Stromal cell of bone marrow (primary cell): ENCODE data around the gene SHROOM1.
A peak's percentile ranks its signal among the peaks of the same experiment; 100 is the strongest.

Experiments used
- DNase-seq: peaks from one replicate; pipeline ENCODE4 v3.0.0-alpha.2; 2012; ENCODE audit warnings: low read depth

The SHROOM1 gene

DNA sequence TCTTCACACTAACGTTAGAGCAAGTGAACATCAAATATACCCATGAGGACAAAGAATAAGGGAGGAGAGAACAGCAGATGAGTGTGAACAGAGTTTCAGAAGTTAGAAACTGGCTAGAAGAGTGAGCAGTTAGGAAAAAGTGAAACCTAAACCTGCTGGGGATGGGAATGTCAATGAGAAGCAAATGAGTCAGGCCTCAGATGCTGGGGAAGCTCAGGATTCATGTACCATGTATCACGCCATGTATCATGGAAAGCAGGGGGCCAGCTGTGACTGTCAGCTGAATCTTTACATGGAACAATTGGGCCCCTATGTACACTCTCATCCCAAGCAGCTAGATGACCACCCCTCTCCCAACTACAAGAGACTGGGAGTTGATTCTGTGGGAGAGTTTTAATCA, 19.6 kb upstream of the SHROOM1 start:
- no peak for DNase-seq

- DNase-seq: no peak
Observed at GRCh38 chr5:132849347-132849746, 18.9 kb upstream of the SHROOM1 start.

- DNase-seq: no peak
Observed at GRCh38 chr5:132848270-132848669, 17.8 kb upstream of the SHROOM1 start.

DNA sequence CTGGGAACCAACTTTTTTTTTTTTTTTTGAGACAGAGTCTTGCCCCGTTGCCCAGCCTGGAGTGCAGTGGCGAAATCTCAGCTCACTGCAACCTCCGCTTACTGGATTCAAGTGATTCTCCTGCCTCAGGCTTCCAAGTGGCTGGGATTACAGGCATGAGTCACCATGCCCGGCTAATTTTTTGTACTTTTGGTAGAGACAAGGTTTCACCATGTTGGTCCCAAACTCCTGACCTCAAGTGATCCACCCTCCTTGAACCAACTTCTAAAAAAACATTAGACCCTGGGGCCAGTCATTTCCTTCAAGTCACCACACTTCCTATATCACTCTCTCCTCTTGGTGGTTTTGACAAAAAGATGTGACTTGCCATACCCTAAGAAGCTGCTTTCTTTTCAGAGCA, 10.9 kb upstream of the SHROOM1 start:
- no peak for DNase-seq

- DNase-seq: no peak
Observed at GRCh38 chr5:132840896-132841295, 10.4 kb upstream of the SHROOM1 start.

DNA sequence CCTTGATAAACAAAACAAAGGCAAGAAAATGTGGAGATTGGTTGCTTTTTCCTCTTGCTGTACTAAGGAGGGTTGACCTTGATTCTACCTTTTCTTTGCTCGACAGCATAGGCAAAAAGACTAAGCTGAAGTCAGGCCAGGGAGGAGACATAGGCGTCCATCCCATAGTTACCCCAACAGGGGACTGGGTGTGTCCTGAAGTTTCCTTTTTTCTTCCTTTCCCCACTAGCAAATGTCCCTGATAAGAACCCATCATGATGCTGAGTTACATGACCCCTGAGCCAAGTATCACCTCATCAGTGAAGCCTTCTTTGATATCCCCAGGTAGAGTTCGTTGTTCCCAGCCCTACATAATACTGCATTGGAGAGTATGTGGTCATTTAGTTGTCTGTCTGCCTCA, 9.9 kb upstream of the SHROOM1 start:
- no peak for DNase-seq

DNA sequence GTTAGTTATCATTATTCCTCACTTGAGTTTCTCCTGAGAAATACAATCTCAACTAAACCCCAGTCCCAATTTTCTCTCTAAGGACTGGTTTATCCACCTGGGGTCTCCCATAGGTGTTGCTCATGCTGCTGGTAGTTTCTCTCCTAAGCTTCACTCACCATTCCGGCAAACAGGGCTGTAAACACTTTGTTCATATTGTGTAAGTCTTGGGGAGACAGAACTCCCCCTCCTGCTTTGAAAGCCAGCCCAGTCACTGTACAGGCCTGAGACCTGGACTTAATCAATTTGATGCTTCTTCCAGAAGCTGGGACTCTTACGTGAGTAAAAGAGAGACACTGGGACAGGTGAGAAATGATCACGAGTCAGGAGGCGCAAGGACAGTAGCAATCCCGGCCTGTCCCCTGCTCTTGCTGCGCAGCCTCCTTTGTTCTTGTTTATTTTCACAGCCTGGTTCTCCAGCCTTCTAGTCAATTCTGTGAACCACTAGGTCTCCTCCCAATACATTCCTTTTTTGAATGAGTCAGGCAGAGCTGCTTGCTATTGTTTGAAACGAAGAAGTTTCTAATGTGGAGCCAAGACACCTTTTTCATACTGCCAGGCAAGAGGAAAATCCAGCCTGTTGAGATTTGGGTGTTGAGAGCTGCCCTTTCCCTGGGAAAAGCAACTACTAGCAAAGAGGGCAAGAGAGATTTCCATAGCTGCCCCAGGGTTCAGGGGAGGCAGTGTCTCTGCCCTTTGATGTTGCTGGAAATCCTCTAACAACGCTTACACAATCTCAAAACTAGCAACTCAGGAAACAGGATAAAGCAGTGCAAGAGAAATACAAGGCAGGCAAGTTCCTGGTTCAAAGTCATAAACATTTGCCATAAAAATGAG, 9.2 kb upstream of the SHROOM1 start:
- no peak for DNase-seq

GRCh38 chr5:132838516-132839282, 8.3 kb upstream of the SHROOM1 start:
- no peak for DNase-seq

GRCh38 chr5:132837868-132838267, 7.4 kb upstream of the SHROOM1 start:
- no peak for DNase-seq

DNA sequence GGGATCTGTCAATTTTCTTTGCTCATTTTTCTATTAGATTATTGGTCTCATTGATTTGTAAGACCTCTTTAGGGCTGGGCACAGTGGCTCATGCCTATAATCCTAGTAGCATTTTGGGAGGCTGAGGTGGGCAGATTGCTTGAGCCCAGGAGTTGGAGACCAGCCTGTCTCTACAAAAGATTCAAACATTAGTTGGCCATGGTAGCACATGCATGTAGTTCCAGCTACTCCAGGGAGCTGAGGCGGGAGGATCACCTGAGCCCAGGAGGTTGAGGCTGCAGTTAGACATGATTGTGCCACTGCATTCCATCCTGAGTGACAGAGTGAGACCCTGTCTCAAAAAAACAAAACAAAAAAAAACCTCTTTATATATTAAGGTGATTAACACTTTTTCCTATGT, 6.4 kb upstream of the SHROOM1 start:
- DNase-seq: no peak

DNA sequence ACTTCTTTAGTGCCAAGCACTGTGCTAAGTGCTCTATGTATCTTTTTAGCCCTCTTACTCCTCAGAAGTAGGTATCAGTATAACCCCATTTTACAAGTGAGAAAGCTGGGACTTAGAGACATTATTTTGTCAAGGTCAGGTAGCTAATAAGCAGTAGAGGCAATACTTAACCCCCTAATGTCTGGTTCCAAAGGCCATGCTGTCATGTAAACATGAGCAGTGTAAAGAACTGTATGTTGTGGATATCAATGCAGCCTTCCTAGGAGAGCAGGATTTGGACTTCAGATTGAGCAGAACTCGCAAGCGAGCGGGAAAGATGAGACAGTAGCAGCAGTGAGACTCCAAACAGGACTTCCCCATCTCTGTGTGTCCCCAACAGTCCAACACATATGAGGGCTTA, 3.6 kb upstream of the SHROOM1 start:
- DNase-seq: no peak

DNA sequence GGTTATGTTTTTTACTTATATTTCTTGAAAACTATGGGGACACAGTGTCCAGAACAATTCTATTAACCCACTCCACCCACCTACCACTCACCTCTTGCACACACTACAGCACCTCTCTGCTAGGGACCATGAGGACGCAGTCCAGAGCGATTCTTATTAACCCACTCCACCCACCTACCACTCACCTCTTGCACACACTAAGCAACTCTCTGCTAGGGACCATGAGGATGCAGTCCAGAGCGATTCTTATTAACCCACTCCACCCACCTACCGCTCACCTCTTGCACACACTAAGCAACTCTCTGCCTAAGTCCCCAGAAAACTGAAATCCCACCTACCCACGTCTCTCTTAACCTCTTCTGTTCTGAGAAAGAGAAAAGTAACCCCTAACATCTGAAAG, 2.2 kb upstream of the SHROOM1 start:
- DNase-seq: no peak

- DNase-seq: no peak
Observed at GRCh38 chr5:132831095-132831860, 831 bp upstream of the SHROOM1 start.

GRCh38 chr5:132829742-132830435, 558 bp downstream of the SHROOM1 start:
- DNase-seq: peak; percentile 30

- no peak for DNase-seq
Observed at GRCh38 chr5:132828846-132829494, 1.5 kb downstream of the SHROOM1 start.

GRCh38 chr5:132827943-132828673, 2.3 kb downstream of the SHROOM1 start:
- no peak for DNase-seq

- no peak for DNase-seq
Observed at GRCh38 chr5:132826424-132827082, 3.9 kb downstream of the SHROOM1 start.

- DNase-seq: no peak
Observed at GRCh38 chr5:132825834-132826391, 4.5 kb downstream of the SHROOM1 start.

GRCh38 chr5:132825033-132825833, 5.2 kb downstream of the SHROOM1 start:
- DNase-seq: no peak
